Measurements from ENCODE around the gene NPHP4.

Gene NPHP4

GRCh38 chr1:5967351-5968160 lies 24.7 kb downstream of the NPHP4 start:
- no peak for FAIRE-seq

GRCh38 chr1:5966543-5967205 lies 25.6 kb downstream of the NPHP4 start:
- no peak for FAIRE-seq

GRCh38 chr1:5965586-5966131 lies 26.6 kb downstream of the NPHP4 start:
- FAIRE-seq = no peak

- no peak for FAIRE-seq
Observed at GRCh38 chr1:5962265-5963105, 29.7 kb downstream of the NPHP4 start.

- FAIRE-seq = no peak
Observed at GRCh38 chr1:5961601-5962000, 30.6 kb downstream of the NPHP4 start.

GRCh38 chr1:5960336-5960735 lies 31.9 kb downstream of the NPHP4 start:
- FAIRE-seq = no peak

- FAIRE-seq = no peak
Observed at GRCh38 chr1:5959667-5960230, 32.5 kb downstream of the NPHP4 start.

GRCh38 chr1:5959087-5959486 lies 33.1 kb downstream of the NPHP4 start:
- no peak for FAIRE-seq

- FAIRE-seq = no peak
Observed at GRCh38 chr1:5956022-5956830, 36.0 kb downstream of the NPHP4 start.

- FAIRE-seq = no peak
Observed at GRCh38 chr1:5955479-5955977, 36.7 kb downstream of the NPHP4 start.

- no peak for FAIRE-seq
Observed at GRCh38 chr1:5954964-5955363, 37.3 kb downstream of the NPHP4 start.

GRCh38 chr1:5953386-5953785 lies 38.8 kb downstream of the NPHP4 start:
- no peak for FAIRE-seq

GRCh38 chr1:5951846-5952410 lies 40.3 kb downstream of the NPHP4 start:
- FAIRE-seq = no peak

GRCh38 chr1:5950994-5951785 lies 41.0 kb downstream of the NPHP4 start:
- FAIRE-seq = no peak

GRCh38 chr1:5950201-5950895 lies 41.9 kb downstream of the NPHP4 start:
- no peak for FAIRE-seq

- no peak for FAIRE-seq
Observed at GRCh38 chr1:5949761-5950100, 42.5 kb downstream of the NPHP4 start.

GRCh38 chr1:5949085-5949760 lies 43.0 kb downstream of the NPHP4 start:
- no peak for FAIRE-seq

GRCh38 chr1:5948681-5949005 lies 43.6 kb downstream of the NPHP4 start:
- no peak for FAIRE-seq

GRCh38 chr1:5947978-5948680 lies 44.1 kb downstream of the NPHP4 start:
- FAIRE-seq = no peak

Measured in G401.6 (cell line).